ENCODE results near the gene BCKDK.
A peak's percentile ranks its signal among the peaks of the same experiment; 100 is the strongest.
"Not testable (repeated sequence)": the region's sequence is repeated elsewhere in the genome, so short reads cannot be mapped to it uniquely, and the experiment has no call there.

BCKDK gene

DNA sequence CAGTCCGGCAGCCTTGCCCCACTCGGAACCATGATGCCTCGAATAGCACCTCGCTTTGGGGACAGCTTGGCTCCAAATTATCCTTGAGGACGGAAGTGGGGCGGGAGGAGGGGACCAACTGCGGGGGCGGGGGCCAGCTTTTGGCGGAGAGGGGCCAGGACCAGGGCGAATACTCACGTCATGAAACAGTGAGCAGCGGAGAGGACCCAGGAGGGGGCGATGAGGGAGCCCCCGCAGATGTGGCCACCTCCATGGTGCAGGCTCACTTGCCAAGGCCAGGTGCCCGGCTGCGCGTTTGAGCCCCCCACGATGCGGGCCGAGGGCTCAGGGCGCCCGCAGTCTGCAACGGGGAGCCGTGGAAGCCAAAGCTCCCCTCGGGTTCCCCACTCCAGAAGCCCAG, 40.7 kb downstream of the BCKDK start:
- H3K9me3 ChIP-seq, result no peaks in the 10 kb centered on the region
- H3K27ac ChIP-seq, result no peak overlapping the region
- H3K4me1 ChIP-seq (ENCODE audit: control insufficient read depth in 1 of 2, insufficient read depth in 1 of 2, low read depth in 1 of 2, low read length in 1 of 2), result peaks cover 0 to 4% of the 10 kb centered on the region in 2 experiments
- peaks cover 12% of the 10 kb centered on the region for H3K27me3 ChIP-seq
- H3K36me3 ChIP-seq, result no peaks in the 10 kb centered on the region
- H3K4me3 ChIP-seq (ENCODE audit: low read depth in 1 of 2, low read length in 1 of 2), result no peak overlapping the region
- TF ChIP-seq, protein P1, sequence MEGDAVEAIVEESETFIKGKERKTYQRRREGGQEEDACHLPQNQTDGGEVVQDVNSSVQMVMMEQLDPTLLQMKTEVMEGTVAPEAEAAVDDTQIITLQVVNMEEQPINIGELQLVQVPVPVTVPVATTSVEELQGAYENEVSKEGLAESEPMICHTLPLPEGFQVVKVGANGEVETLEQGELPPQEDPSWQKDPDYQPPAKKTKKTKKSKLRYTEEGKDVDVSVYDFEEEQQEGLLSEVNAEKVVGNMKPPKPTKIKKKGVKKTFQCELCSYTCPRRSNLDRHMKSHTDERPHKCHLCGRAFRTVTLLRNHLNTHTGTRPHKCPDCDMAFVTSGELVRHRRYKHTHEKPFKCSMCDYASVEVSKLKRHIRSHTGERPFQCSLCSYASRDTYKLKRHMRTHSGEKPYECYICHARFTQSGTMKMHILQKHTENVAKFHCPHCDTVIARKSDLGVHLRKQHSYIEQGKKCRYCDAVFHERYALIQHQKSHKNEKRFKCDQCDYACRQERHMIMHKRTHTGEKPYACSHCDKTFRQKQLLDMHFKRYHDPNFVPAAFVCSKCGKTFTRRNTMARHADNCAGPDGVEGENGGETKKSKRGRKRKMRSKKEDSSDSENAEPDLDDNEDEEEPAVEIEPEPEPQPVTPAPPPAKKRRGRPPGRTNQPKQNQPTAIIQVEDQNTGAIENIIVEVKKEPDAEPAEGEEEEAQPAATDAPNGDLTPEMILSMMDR (IDR thresholded peaks at IDR 0.05), result no peak

DNA sequence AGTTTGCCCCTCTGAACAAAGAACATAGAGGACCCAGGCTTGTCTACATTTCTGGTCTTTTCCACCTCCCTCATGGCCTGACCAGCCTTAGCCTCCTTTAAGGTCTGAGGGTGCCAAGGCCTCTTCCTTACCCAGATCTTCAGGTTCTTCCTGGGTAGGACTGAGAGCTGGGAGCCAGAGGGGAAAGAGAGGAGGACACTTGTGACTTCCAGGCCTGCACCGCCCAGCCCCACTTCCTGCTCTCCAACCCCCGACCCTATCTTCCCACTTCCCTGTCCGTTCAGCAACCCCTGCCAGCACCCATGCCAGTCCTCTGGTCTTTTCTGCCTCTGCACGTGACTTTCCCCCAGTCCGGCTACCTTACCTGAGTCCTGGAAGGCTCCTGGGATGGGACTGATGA, 41.1 kb downstream of the BCKDK start:
- no peaks in the 10 kb centered on the region for H3K9me3 ChIP-seq
- peaks cover 12% of the 10 kb centered on the region for H3K27me3 ChIP-seq
- H3K4me1 ChIP-seq (ENCODE audit: control insufficient read depth in 1 of 2, insufficient read depth in 1 of 2, low read depth in 1 of 2, low read length in 1 of 2), result peaks cover 0 to 4% of the 10 kb centered on the region in 2 experiments
- no peaks in the 10 kb centered on the region for H3K36me3 ChIP-seq
- no peak overlapping the region for H3K27ac ChIP-seq
- H3K4me3 ChIP-seq (ENCODE audit: low read depth in 1 of 2, low read length in 1 of 2), result no peak overlapping the region
- TF ChIP-seq, protein P1 (IDR thresholded peaks at IDR 0.05), result no peak

DNA sequence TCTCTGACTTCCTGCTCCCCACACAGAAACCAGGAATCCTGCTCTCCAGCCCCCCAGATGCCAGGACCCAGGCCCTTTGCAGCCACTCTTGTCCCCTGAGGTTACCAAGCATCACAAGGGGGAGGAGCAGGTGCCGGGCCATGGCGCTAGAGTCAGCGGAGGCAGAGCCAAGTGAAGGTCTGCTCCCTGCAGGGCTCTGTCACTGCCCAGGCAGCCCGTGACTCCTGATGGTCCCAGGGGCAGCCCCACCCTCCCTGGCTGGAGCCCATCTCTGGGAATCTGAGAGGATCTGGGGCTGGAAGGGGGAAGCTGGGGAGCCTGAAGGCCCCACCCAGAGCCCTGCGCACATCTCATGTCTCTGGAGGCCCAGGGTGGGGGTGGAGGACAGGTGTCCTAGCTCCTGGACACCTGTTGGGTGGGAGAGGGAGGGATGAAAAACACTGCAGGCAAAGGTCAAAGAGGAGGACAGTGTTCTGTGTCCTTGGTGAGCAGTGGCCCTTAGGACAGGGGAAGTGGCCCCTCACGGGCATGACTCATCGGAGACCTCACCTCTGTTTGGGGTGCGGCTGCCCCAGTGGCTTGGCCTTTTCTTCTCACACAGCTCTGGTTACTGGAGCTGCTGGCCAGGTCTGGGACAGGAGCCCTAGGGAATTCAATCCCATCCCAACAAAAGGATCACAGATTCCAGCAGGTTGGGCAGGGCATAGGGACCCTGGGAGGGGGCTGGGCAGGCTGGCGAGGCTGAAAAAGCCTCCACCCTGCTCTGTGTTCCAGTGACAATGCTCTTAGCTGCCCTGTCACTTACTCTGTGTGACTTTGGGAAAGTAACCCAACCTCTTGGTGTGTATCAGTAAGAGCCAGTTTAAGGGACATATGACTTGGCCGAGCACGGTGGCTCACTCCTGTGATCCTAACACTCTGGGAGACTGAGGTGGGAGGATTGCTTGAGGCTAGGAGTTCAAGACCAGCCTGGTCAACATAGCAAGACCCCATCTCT, 42.0 kb downstream of the BCKDK start, which contains the start of gene PRSS36:
Gene PRSS36, minus strand, starts transcription at position 173 of the 997 bp plus-strand sequence. Its CDS starts 31 bp downstream, at position 142.
- Histone ChIP-seq H3K27me3 (peaks cover 12% of the 10 kb centered on the region), H3K27ac (no peak within 1 kb of the TSS), H3K4me1 (ENCODE audit: control insufficient read depth in 1 of 2, insufficient read depth in 1 of 2, low read depth in 1 of 2, low read length in 1 of 2) (peaks cover 0 to 4% of the 10 kb centered on the region in 2 experiments), H3K36me3 (no peaks in the 10 kb centered on the region), H3K9me3 (no peaks in the 10 kb centered on the region), H3K4me3 (ENCODE audit: low read depth in 1 of 2, low read length in 1 of 2) (no peak within 1 kb of the TSS)
- TF ChIP-seq, protein P1 (IDR thresholded peaks at IDR 0.05), result no peak

DNA sequence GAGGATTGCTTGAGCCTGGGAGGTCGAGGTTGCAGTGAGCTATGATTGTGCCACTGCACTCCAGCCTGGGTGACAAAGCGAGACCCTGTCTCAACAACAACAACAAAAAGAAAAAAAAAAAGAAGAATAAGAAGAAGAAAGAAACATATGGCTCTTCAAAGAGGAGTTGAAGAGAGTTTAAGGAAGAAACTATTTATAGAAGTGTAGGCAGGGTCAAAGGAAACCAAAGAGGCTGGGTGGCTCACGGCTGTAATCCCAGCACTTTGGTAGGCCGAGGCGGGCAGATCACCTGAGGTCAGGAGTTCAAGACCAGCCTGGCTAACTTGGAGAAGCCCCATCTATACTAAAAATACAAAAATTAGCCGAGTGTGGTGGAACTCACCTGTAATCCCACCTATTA, 42.8 kb downstream of the BCKDK start:
- not testable (repeated sequence) for H3K36me3 ChIP-seq; H3K4me3 ChIP-seq (ENCODE audit: low read depth in 1 of 2, low read length in 1 of 2); H3K9me3 ChIP-seq; H3K27ac ChIP-seq; H3K4me1 ChIP-seq (ENCODE audit: control insufficient read depth in 1 of 2, insufficient read depth in 1 of 2, low read depth in 1 of 2, low read length in 1 of 2)
- peaks cover 12% of the 10 kb centered on the region for H3K27me3 ChIP-seq

DNA sequence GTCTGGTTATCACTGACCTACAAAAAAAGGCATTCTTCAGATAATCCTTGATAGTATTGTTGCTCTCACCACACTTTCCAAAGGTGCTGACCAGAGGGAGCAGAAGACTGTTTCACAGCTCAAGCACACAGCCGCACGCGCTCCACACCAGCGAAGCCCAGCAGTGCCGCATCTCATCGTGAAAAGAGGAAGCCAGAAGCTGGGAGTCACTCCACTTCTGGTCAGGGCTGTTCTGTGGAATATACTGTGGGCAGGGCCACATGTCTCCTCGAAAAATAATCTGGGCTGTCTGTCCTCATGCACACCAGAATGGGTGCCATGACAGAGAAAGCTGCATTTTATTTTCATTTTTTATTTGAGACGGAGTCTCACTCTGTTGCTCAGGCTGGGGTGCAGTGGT, 49.0 kb downstream of the BCKDK start:
- Histone ChIP-seq H3K9me3 (no peaks in the 10 kb centered on the region), H3K27ac (peak overlapping the region; percentile 25), H3K36me3 (no peaks in the 10 kb centered on the region), H3K4me3 (ENCODE audit: low read depth in 1 of 2, low read length in 1 of 2) (no peak overlapping the region), H3K4me1 (ENCODE audit: control insufficient read depth in 1 of 2, insufficient read depth in 1 of 2, low read depth in 1 of 2, low read length in 1 of 2) (peaks cover 5 to 6% of the 10 kb centered on the region in 2 experiments), H3K27me3 (no peaks in the 10 kb centered on the region)
- TF ChIP-seq, protein P1 (IDR thresholded peaks at IDR 0.05), result no peak

Data from neutrophil (primary cell).